Stimulated activated CD4-positive, alpha-beta T cell treated with anti-CD3 and anti-CD28 coated beads, Interleukin-2, amount 100 ng/mL, for 48 hours (primary cell): ENCODE data around the gene ARHGAP44.

Source experiments
- DNase-seq, 2 donors: peaks; one replicate each; pipeline ENCODE4 v3.0.0-alpha.2; 2020

The ARHGAP44 gene

GRCh38 chr17:12907477-12907876 lies 118.2 kb downstream of the ARHGAP44 start:
- no peak for DNase-seq

GRCh38 chr17:12909046-12909445 lies 119.7 kb downstream of the ARHGAP44 start:
- DNase-seq = no peak

- DNase-seq = no peak
These were observed 120.2 kb downstream of the ARHGAP44 start for GRCh38 chr17:12909511-12909910.

DNA sequence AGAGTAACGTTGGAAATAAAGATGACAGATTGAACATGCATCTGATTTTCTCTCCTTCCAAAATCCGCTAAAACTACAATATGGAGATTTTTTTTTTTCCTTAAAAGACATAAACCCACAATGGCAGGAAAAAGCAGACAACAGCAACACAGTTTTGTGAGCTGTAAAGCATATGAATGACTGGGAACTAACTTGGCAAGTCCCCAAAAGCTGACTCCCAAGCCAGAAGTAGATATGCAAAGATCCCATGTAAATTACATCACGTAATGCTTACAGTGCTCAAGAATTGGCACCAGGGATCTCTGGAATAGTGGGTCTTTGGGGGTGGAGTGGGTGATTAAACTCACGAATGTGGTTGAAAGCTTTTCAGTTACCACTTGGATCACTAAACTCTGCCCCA lies 121.9 kb downstream of the ARHGAP44 start:
- no peak for DNase-seq

- no peak for DNase-seq
These were observed 128.1 kb downstream of the ARHGAP44 start for GRCh38 chr17:12917399-12917798.

DNA sequence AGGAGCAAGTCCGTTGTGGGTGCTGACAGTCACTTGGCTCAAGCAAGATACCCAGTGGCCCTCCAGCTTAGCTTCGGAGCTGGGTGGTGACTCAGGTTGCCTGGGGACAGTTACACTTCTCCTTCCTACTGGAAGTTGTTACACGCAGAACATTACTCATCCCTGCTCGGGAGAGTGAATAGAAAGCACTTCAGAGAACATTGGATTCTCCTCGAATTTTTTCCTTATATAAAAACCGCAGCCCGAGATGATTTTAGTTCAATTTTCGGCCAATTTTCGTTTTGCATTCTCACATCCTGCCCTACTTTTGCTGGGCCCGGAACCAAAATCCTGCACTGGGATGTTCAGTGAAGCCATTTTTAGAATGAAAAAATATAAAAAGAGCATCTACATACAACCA lies 128.8 kb downstream of the ARHGAP44 start:
- no peak for DNase-seq

- no peak for DNase-seq
These were observed 132.8 kb downstream of the ARHGAP44 start for GRCh38 chr17:12922120-12922519.

- no peak for DNase-seq
These were observed 135.3 kb downstream of the ARHGAP44 start for GRCh38 chr17:12924614-12925013.

DNA sequence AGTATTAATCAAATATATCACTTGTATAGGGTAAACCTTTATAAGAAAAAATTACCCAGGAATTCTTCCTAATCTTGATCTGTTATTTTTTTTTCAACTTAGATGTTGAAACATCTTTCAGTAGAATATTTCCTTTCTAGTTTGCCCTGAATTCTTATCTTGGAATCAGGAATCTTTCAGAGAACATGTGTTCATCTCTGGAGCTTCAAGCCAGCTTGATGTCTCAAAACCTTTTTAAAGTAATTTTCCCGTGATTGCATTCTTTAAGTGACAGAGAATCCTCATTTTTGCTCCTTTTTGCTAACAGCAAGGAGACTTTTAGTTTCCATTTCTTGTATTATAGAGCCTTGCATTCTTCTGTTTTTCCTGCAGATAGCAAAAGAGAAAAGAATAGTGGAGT lies 137.7 kb downstream of the ARHGAP44 start:
- DNase-seq = no peak

DNA sequence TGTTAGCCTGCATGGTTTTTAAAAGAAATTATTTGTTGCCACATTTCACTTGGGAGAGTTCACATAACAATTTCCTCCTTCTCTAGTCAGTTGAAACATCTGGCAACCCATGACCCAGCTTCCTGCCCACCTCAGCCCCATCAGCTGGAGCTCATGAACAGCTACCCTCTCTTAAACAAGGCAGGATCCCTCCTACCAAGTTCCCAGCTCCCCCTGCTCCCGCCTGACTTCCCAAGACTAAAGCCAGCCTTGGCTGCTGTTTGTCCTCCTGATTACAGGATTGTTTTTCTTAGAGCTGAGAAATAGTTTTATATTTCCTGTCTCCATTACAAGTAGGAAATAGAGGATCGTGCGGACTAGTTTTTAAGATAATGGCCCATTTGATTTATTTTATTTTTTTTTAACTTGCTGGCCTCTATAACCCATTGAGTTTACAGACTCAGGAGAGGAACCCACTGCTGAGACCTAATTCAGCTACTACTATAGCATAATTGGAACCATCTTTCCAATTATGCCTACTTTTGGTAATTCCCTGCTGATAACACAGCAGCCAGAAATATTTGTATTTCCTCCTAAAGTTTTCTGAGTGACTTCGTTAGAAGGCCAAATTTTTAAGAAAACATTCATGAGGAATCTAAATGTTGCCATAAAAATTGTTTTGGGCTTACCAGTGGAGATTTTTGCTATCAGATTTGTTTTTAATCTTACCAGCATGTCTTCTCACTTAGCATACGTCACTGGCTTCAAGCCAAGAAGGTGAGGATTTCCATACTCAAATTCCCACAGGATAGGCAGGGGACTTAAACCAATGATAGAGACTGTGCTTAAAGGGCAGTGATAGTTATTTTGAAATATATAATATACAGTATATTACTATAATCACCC lies 138.5 kb downstream of the ARHGAP44 start:
- no peak for DNase-seq

DNA sequence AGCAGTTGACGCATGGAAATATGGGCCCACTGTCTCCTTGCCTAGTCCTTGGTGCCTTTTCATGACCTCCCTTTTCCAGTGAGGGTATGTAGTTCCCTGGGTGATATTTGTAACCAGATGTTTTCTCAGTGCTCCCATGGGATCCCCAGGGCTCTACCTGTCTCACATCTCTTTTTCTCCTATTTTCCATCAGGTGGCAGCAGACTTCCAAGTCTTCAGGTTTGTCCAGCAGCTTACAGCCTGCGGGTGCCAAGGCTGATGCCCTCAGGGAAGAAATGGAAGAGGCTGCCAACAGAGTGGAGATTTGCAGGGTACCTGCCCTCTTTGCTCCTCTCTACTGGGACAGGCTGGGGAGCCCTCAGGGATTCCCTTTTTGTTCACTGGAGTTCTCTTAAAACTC lies 139.4 kb downstream of the ARHGAP44 start:
- DNase-seq = no peak

- no peak for DNase-seq
These were observed 147.2 kb downstream of the ARHGAP44 start for GRCh38 chr17:12936501-12936900.

DNA sequence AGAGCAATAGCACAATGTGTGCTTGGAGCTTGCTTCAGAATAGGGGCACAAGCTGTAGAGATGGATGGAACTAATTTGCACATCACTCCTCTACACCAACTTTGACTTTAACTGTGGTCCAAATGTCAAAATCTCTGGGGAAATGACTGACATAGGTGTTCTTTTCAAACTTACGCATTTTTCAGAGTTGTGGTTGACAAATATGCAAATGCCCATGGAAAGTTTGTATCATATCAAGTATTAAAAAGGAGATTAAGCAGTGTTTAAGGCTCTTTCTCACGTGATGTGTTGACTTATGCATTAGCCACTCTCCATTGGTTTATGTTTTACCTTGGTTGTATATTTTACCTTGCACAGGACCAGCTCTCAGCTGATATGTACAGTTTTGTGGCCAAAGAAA lies 151.4 kb downstream of the ARHGAP44 start:
- no peak for DNase-seq

DNA sequence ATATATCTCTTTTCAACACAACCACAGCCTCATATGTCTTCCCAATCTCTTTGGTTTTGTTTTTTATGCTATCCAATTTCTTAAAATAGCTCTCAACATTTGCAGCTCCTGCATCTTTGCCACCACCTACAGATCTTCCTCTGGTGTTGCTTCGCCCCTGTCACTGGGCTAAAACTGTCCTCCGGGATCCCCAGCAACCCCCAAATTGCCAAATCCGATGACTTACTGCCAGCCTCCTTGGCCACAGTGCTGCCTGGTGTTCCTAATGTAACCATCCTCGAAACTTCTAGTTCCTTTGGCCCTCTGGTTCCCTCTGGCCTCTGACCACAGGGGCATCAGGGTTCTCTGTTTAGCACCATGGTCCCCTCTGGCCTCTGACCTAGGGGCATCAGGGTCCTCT lies 157.7 kb downstream of the ARHGAP44 start:
- no peak for DNase-seq

- no peak for DNase-seq
These were observed 162.7 kb downstream of the ARHGAP44 start for GRCh38 chr17:12952012-12952411.

GRCh38 chr17:12953156-12953555 lies 163.9 kb downstream of the ARHGAP44 start:
- no peak for DNase-seq

- DNase-seq = no peak
These were observed 166.2 kb downstream of the ARHGAP44 start for GRCh38 chr17:12955521-12955920.

- DNase-seq = no peak
These were observed 169.5 kb downstream of the ARHGAP44 start for GRCh38 chr17:12958786-12959185.

DNA sequence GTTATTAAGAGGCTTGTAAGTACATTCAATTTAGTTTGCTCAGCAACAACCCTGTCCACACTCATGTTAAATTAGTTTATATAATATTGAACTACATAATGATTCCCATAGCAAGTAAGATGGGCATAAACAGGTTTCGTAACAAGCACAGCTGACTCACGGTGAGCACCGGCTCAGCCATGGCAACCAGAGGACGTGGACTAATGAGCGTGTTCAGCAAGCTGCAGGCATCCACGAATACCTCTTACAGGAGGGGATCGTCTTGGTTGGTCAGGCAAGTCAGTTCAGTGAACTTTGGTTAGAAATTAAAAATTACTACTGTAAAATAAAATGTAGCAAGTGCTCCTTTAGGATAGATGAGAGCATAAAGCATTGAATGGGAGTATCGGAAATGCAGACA lies 170.1 kb downstream of the ARHGAP44 start:
- no peak for DNase-seq

GRCh38 chr17:12961655-12962054 lies 172.4 kb downstream of the ARHGAP44 start:
- no peak for DNase-seq

DNA sequence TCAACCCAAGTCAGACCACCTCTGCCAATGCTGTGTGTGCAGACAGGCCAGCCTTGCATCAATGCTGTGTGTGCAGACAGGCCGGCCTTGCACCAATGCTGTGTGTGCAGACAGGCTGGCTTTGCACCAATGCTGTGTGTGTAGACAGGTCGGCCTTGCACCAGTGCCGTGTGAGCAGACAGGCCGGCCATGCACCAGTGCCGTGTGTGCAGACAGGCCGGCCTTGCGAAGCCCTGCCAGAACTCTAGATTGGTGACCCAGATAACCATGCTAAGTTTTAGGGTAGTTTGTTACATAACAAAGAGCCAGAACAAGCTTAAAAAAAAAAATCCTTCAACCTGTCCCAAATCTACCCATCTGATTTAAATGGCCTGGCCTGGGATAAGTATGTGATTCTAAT lies 174.2 kb downstream of the ARHGAP44 start:
- DNase-seq = no peak

DNA sequence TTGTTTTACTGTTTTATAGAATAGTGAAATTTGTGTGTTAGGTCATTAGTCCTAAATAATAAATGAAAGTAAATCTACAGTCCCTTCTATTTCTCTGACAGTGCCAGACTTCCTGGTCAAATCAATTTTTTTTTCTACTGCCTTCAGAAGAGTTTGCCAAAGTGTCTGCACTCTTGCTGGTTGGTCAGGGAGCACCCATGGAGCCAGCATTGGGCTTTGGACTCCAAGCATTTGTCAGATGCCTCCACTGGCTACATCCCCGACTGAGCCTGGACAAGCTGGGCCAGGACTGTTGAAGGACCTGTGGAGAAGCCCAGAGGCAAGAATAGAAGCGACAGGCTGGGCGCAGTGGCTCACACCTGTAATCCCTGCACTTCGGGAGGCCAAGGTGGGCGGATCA lies 174.9 kb downstream of the ARHGAP44 start:
- no peak for DNase-seq

DNA sequence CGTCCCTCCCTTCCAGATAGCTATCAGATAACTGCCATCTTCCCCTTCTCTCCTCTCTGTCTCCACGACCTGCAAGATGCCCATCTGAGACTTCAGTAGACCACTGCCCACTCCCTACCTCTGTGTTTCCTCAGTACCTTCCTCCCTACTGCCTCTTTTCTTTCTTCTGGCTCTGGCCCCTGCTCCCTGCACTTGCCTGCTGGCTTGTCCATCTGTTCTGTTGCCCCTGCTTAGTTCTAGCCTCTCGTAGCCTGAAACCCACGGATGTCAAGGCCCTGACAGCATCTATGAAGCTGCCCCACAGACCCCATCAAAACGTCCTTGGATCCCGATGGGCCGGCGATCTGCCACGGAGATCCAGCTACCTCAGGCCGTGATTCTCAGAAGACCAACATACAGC lies 175.5 kb downstream of the ARHGAP44 start:
- no peak for DNase-seq

- no peak for DNase-seq
These were observed 176.7 kb downstream of the ARHGAP44 start for GRCh38 chr17:12965988-12966387.

GRCh38 chr17:12966413-12966812 lies 177.1 kb downstream of the ARHGAP44 start:
- DNase-seq = no peak
